GM23338 (cell line): ENCODE measurements around the gene CYB561D2.

Source experiments
- EZH2 ChIP-seq: fragments of 200-600 bp; sonication (generic); IDR thresholded peaks from one replicate; pipeline ENCODE4 v1.8.0; 2017; ENCODE audit warnings: antibody characterized with exemption, mild to moderate bottlenecking, low read depth; ENCODE audit not compliant: unreplicated experiment
- ZNF114 ChIP-seq: fragments of 250-450 bp; sonication (Bioruptor Pico); IDR thresholded peaks from 2 replicates; pipeline ENCODE4 v1.5.0; 2020; ENCODE audit warnings: mild to moderate bottlenecking, moderate library complexity
- TF ChIP-seq, protein P1 (sequence below): IDR thresholded peaks from one replicate; pipeline ENCODE4 v1.6.1; 2018; ENCODE audit warnings: antibody characterized with exemption; ENCODE audit not compliant: unreplicated experiment
- TF ChIP-seq, protein P2 (sequence below), 2 experiments: fragments of 200-600 bp in 1 of 2; sonication (generic) in 1 of 2; conservative IDR thresholded peaks; 2 replicates each; pipeline versions ENCODE4 v1.5.1 to v1.6.1; 2016 to 2017; ENCODE audit warnings: antibody characterized with exemption in 2 of 2, low read depth in 2 of 2, mild to moderate bottlenecking in 2 of 2, moderate library complexity in 1 of 2

- TF ChIP-seq EZH2 (no peak), ZNF114 (no peak)
- TF ChIP-seq, protein P1, sequence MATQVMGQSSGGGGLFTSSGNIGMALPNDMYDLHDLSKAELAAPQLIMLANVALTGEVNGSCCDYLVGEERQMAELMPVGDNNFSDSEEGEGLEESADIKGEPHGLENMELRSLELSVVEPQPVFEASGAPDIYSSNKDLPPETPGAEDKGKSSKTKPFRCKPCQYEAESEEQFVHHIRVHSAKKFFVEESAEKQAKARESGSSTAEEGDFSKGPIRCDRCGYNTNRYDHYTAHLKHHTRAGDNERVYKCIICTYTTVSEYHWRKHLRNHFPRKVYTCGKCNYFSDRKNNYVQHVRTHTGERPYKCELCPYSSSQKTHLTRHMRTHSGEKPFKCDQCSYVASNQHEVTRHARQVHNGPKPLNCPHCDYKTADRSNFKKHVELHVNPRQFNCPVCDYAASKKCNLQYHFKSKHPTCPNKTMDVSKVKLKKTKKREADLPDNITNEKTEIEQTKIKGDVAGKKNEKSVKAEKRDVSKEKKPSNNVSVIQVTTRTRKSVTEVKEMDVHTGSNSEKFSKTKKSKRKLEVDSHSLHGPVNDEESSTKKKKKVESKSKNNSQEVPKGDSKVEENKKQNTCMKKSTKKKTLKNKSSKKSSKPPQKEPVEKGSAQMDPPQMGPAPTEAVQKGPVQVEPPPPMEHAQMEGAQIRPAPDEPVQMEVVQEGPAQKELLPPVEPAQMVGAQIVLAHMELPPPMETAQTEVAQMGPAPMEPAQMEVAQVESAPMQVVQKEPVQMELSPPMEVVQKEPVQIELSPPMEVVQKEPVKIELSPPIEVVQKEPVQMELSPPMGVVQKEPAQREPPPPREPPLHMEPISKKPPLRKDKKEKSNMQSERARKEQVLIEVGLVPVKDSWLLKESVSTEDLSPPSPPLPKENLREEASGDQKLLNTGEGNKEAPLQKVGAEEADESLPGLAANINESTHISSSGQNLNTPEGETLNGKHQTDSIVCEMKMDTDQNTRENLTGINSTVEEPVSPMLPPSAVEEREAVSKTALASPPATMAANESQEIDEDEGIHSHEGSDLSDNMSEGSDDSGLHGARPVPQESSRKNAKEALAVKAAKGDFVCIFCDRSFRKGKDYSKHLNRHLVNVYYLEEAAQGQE, result no peak
- TF ChIP-seq, protein P2, sequence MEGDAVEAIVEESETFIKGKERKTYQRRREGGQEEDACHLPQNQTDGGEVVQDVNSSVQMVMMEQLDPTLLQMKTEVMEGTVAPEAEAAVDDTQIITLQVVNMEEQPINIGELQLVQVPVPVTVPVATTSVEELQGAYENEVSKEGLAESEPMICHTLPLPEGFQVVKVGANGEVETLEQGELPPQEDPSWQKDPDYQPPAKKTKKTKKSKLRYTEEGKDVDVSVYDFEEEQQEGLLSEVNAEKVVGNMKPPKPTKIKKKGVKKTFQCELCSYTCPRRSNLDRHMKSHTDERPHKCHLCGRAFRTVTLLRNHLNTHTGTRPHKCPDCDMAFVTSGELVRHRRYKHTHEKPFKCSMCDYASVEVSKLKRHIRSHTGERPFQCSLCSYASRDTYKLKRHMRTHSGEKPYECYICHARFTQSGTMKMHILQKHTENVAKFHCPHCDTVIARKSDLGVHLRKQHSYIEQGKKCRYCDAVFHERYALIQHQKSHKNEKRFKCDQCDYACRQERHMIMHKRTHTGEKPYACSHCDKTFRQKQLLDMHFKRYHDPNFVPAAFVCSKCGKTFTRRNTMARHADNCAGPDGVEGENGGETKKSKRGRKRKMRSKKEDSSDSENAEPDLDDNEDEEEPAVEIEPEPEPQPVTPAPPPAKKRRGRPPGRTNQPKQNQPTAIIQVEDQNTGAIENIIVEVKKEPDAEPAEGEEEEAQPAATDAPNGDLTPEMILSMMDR (conservative IDR thresholded peaks at IDR 0.05; ENCODE audit: low read depth in 2 of 2), result no peak
Measured at GRCh38 chr3:50325497-50326181, 25.0 kb upstream of the CYB561D2 start.
